Endodermal cell (in vitro differentiated cells): ENCODE data around the gene PHLDA1. TPM values are rescaled to one million over a fixed set of nuclear protein-coding genes. Genes with fewer than 3 reads are reported as not detected.

ENCODE experiments used
- DNase-seq: peaks from one replicate; pipeline ENCODE4 v3.0.0-alpha.2; 2017
- H3K27ac ChIP-seq: 2 replicates; pipeline ENCODE4 v1.5.1; 2013; ENCODE audit warnings: mild to moderate bottlenecking, low read depth, low read length, moderate library complexity
- H3K27me3 ChIP-seq: 2 replicates; pipeline ENCODE4 v1.6.1; 2013; ENCODE audit warnings: mild to moderate bottlenecking, low read length, moderate library complexity; ENCODE audit not compliant: insufficient read depth, control insufficient read depth, poor library complexity, severe bottlenecking
- H3K36me3 ChIP-seq: 2 replicates; pipeline ENCODE4 v1.7.0; 2013; ENCODE audit warnings: mild to moderate bottlenecking, low read length, moderate library complexity; ENCODE audit not compliant: control insufficient read depth, insufficient read depth
- H3K4me1 ChIP-seq: one replicate; pipeline ENCODE4 v1.7.0; 2013; ENCODE audit warnings: low read length; ENCODE audit not compliant: control insufficient read depth, insufficient read depth
- H3K4me3 ChIP-seq: 2 replicates; pipeline ENCODE4 v1.5.1; 2013; ENCODE audit warnings: mild to moderate bottlenecking, low read length, moderate library complexity
- H3K9ac ChIP-seq: 2 replicates; pipeline ENCODE4 v1.6.1; 2013; ENCODE audit warnings: mild to moderate bottlenecking, low read length, moderate library complexity; ENCODE audit not compliant: poor library complexity, severe bottlenecking; ENCODE audit errors: extremely low read depth
- H3K9me3 ChIP-seq: 2 replicates; pipeline ENCODE4 v1.6.1; 2013; ENCODE audit warnings: mild to moderate bottlenecking, low read length, moderate library complexity; ENCODE audit not compliant: control insufficient read depth
- H3K27ac Mint-ChIP-seq: 2 replicates; pipeline ENCODE4 v1.8.0; 2020; ENCODE audit warnings: mixed read lengths
- H3K27me3 Mint-ChIP-seq: 2 replicates; pipeline ENCODE4 v1.8.0; 2021; ENCODE audit warnings: mild to moderate bottlenecking, mixed read lengths; ENCODE audit not compliant: insufficient read depth
- H3K36me3 Mint-ChIP-seq: 2 replicates; pipeline ENCODE4 v1.8.0; 2020; ENCODE audit warnings: low read depth, mixed read lengths
- H3K4me1 Mint-ChIP-seq: 2 replicates; pipeline ENCODE4 v1.8.0; 2020; ENCODE audit warnings: mixed read lengths
- H3K4me3 Mint-ChIP-seq: 2 replicates; pipeline ENCODE4 v1.8.0; 2020; ENCODE audit warnings: mild to moderate bottlenecking, moderate library complexity, mixed read lengths
- H3K9me3 Mint-ChIP-seq: 2 replicates; pipeline ENCODE4 v1.8.0; 2020; ENCODE audit warnings: mild to moderate bottlenecking, mixed read lengths
- CTCF ChIP-seq: fragments of 200-600 bp; sonication (generic); conservative IDR thresholded peaks from 2 replicates; pipeline ENCODE4 v1.5.0; 2021; ENCODE audit warnings: antibody characterized with exemption, mild to moderate bottlenecking
- WGBS, 2 experiments: methylation state at CpG; one replicate each; pipeline versions ENCODE4 v1.1.5 to v1.1.7; 2013; ENCODE audit warnings: missing lambda C conversion rate in 2 of 2, mixed read lengths in 1 of 2; ENCODE audit not compliant: insufficient coverage in 1 of 2, insufficient read length in 1 of 2; 5-methylcytosine and 5-hydroxymethylcytosine counted together
- total RNA-seq, 2 donors: library from RNA; stranded (reverse); fragmentation: NEBNext Ultra II Directional in 1 of 2; extraction: Animal tissue kit (Norgen Biotek cat#: 25700) in 1 of 2; gene quantifications; 2 replicates in 1 of 2; 3 replicates in 1 of 2; pipeline ENCODE4 v1.2.1, GENCODE V29; 2021

The PHLDA1 gene
- total RNA-seq, 2 donors from 2014 or later: 3.7 to 16.2 TPM

GRCh38 chr12:76080017-76080728, 48.6 kb upstream of the PHLDA1 start:
- WGBS, 2 experiments: 81 to 100% methylated on average over 1 to 2 of the region's 2 CpGs
- Histone ChIP-seq H3K9ac (no peak overlapping the region), H3K4me1 (peaks cover 6% of the 10 kb centered on the region), H3K27me3 (no peaks in the 10 kb centered on the region), H3K9me3 (no peaks in the 10 kb centered on the region), H3K36me3 (peaks cover 40% of the 10 kb centered on the region), H3K27ac (no peak overlapping the region), H3K4me3 (no peak overlapping the region)
- Mint-ChIP-seq H3K27ac (peak overlapping the region; percentile 80), H3K9me3 (no peaks in the 10 kb centered on the region), H3K36me3 (peaks cover 27% of the 10 kb centered on the region), H3K4me3 (no peak overlapping the region), H3K27me3 (no peaks in the 10 kb centered on the region), H3K4me1 (peaks cover 33% of the 10 kb centered on the region)
- no peak for TF ChIP-seq CTCF
- no peak for DNase-seq

DNA sequence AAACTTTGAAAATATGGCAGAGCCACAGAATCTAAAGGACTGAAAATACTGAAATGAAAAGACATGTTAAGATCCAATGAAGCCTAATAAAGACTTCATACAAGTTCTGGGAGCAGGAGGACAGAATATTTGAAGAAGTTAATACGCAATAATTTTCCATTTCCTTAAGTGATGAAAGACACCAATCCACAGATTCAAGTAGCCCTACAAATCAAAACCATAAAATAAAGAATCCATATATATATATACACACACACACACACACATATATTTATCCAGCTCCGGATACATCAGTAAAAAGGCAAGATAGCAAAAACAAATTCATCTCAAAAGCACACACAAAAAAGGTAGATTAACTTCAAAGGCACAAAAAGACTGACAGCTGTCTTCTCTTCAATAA, 47.2 kb upstream of the PHLDA1 start:
- Mint-ChIP-seq H3K4me3 (no peak overlapping the region), H3K27ac (peak overlapping the region; percentile 68), H3K4me1 (peaks cover 37% of the 10 kb centered on the region), H3K36me3 (peaks cover 27% of the 10 kb centered on the region), H3K9me3 (no peaks in the 10 kb centered on the region), H3K27me3 (no peaks in the 10 kb centered on the region)
- Histone ChIP-seq H3K27me3 (no peaks in the 10 kb centered on the region), H3K36me3 (peaks cover 48% of the 10 kb centered on the region), H3K4me1 (peaks cover 6% of the 10 kb centered on the region), H3K9me3 (no peaks in the 10 kb centered on the region), H3K4me3 (no peak overlapping the region), H3K27ac (no peak overlapping the region), H3K9ac (no peak overlapping the region)
- no peak for DNase-seq
- no peak for TF ChIP-seq CTCF
- WGBS, 2 experiments: 100% methylated on average over 2 of the region's 2 CpGs; no CpG with 5 or more reads in 1 of the 2 experiments

DNA sequence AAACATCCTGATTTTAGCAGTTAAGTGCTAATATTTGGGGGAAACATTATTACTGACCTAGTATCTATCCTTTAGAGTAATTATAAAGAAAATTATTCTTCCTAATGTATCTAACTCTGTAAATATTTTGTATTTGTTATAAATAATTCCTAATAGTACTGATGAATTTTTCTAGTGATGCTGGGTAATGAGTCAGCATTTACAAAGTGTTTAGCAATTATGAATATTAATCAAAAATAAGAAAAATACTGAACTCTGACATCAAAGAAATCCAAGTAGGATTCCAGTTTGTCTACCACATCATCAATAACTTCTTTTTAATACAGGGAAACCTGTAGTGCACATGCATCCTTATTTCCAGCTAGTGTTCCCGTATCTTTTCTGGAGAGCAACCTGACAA, 43.9 kb upstream of the PHLDA1 start:
- H3K4me3 ChIP-seq: no peak overlapping the region
- WGBS, 2 experiments: 98 to 100% methylated on average over 1 of the region's 1 CpG
- no peaks in the 10 kb centered on the region for H3K27me3 ChIP-seq
- H3K9me3 ChIP-seq: no peaks in the 10 kb centered on the region
- no peak for TF ChIP-seq CTCF
- Mint-ChIP-seq H3K4me1 (peaks cover 38% of the 10 kb centered on the region), H3K27me3 (no peaks in the 10 kb centered on the region), H3K9me3 (no peaks in the 10 kb centered on the region), H3K27ac (no peak overlapping the region), H3K36me3 (peaks cover 32% of the 10 kb centered on the region), H3K4me3 (no peak overlapping the region)
- DNase-seq: no peak
- no peak overlapping the region for H3K27ac ChIP-seq
- H3K36me3 ChIP-seq: peaks cover 72% of the 10 kb centered on the region
- no peak overlapping the region for H3K9ac ChIP-seq
- no peaks in the 10 kb centered on the region for H3K4me1 ChIP-seq
